HepG2 (cell line): Measurements from ENCODE around the gene SPACDR. TPM values are rescaled to one million over a fixed set of nuclear protein-coding genes. Genes with fewer than 3 reads are reported as not detected.

Experiments
- AGO2 ChIP-seq: fragments of 200-400 bp; formaldehyde crosslinking; optimal IDR thresholded peaks from 2 replicates; pipeline ENCODE3; 2017; ENCODE audit warnings: mild to moderate bottlenecking, low read depth, low read length, moderate library complexity
- GATA4 ChIP-seq: sonication (generic); IDR thresholded peaks from 2 replicates; pipeline ENCODE4 v1.6.1; 2016; ENCODE audit warnings: antibody characterized with exemption, low read depth, borderline replicate concordance
- HBP1 ChIP-seq: IDR thresholded peaks from 2 replicates; pipeline ENCODE4 v1.6.1; 2016; ENCODE audit warnings: low read depth, control low read depth
- HDAC2 ChIP-seq: sonication (generic); formaldehyde crosslinking; IDR thresholded peaks from 2 replicates; pipeline ENCODE4 v1.4.0; 2020; ENCODE audit warnings: missing genetic modification reagents
- HDAC6 ChIP-seq: fragments of 200-600 bp; sonication (generic); IDR thresholded peaks from 2 replicates; pipeline ENCODE4 v1.7.0; 2017; ENCODE audit warnings: mild to moderate bottlenecking, antibody characterized with exemption, low read length, low read depth
- HIVEP1 ChIP-seq: sonication (generic); formaldehyde crosslinking; IDR thresholded peaks from 2 replicates; pipeline ENCODE4 v1.4.0; 2020; ENCODE audit warnings: mild to moderate bottlenecking, missing genetic modification reagents
- KAT8 ChIP-seq: IDR thresholded peaks from 2 replicates; pipeline ENCODE4 v1.6.1; 2016; ENCODE audit warnings: missing genetic modification reagents, missing compliant biosample characterization
- KDM6A ChIP-seq: IDR thresholded peaks from 2 replicates; pipeline ENCODE4 v1.6.1; 2016; ENCODE audit warnings: low read depth
- KLF6 ChIP-seq: IDR thresholded peaks from 2 replicates; pipeline ENCODE4 v1.8.0; 2016; ENCODE audit warnings: missing biosample characterization, missing genetic modification reagents
- MEF2D ChIP-seq: sonication (generic); formaldehyde crosslinking; IDR thresholded peaks from 2 replicates; pipeline ENCODE4 v1.5.1; 2020; ENCODE audit warnings: mild to moderate bottlenecking, missing genetic modification reagents
- MIXL1 ChIP-seq: IDR thresholded peaks from 2 replicates; pipeline ENCODE4 v1.6.1; 2016
- MTA3 ChIP-seq: sonication (generic); formaldehyde crosslinking; IDR thresholded peaks from 2 replicates; pipeline ENCODE4 v1.4.0; 2020; ENCODE audit warnings: missing genetic modification reagents
- NCOA2 ChIP-seq: sonication (generic); formaldehyde crosslinking; IDR thresholded peaks from 2 replicates; pipeline ENCODE4 v1.8.0; 2022; ENCODE audit warnings: inconsistent platforms
- SMYD3 ChIP-seq: sonication (generic); formaldehyde crosslinking; IDR thresholded peaks from 2 replicates; pipeline ENCODE4 v1.8.1; 2023; ENCODE audit warnings: mild to moderate bottlenecking, missing genetic modification reagents
- SRY ChIP-seq: sonication (generic); formaldehyde crosslinking; IDR thresholded peaks from 2 replicates; pipeline ENCODE4 v1.8.0; 2022; ENCODE audit warnings: mild to moderate bottlenecking, missing genetic modification reagents
- ZBTB34 ChIP-seq: sonication (generic); formaldehyde crosslinking; IDR thresholded peaks from 2 replicates; pipeline ENCODE4 v1.8.0; 2022; ENCODE audit warnings: mild to moderate bottlenecking, missing genetic modification reagents
- ZNF44 ChIP-seq: sonication (generic); formaldehyde crosslinking; IDR thresholded peaks from 2 replicates; pipeline ENCODE4 v1.5.1; 2020; ENCODE audit warnings: mild to moderate bottlenecking, missing genetic modification reagents
- ZNF552 ChIP-seq: sonication (generic); formaldehyde crosslinking; IDR thresholded peaks from 2 replicates; pipeline ENCODE4 v1.9.0; 2022; ENCODE audit warnings: missing genetic modification reagents, mild to moderate bottlenecking, borderline replicate concordance
- ZNF7 ChIP-seq: IDR thresholded peaks from 2 replicates; pipeline ENCODE4 v1.6.1; 2016; ENCODE audit warnings: missing biosample characterization, missing genetic modification reagents
- ZNF883 ChIP-seq: sonication (generic); formaldehyde crosslinking; IDR thresholded peaks from 2 replicates; pipeline ENCODE4 v1.5.1; 2020; ENCODE audit warnings: mild to moderate bottlenecking, missing genetic modification reagents; ENCODE audit errors: not compliant biosample characterization
- polyA plus RNA-seq, 8 experiments: library from polyadenylated mRNA; depleted of rRNA in 3 of 8; stranded (reverse) in 7 of 8; unstranded in 1 of 8; fragments of >200 nt; fragmentation: Illumina TruSeq in 4 of 8; extraction: Trizol in 4 of 8; gene quantifications; 2 replicates each; pipeline versions ENCODE4 v1.2.1 to v1.2.3, GENCODE V29; 2011 to 2016; ENCODE audit warnings: low read depth in 4 of 8, missing spikeins in 1 of 8, mixed read lengths in 1 of 8; ENCODE audit not compliant: insufficient read depth in 1 of 8
- total RNA-seq, 5 experiments: library from RNA; depleted of rRNA; stranded (reverse); fragments of >200 nt; fragmentation: Illumina TruSeq; extraction: Trizol; gene quantifications; 2 replicates each; pipeline ENCODE4 v1.2.3, GENCODE V29; 2016; ENCODE audit warnings: low read depth in 1 of 5
- TF ChIP-seq, protein P1 (sequence below): sonication (generic); formaldehyde crosslinking; IDR thresholded peaks from 2 replicates; pipeline ENCODE4 v1.4.0; 2020; ENCODE audit warnings: missing genetic modification reagents, borderline replicate concordance
- TF ChIP-seq, protein P2 (sequence below): IDR thresholded peaks from 2 replicates; pipeline ENCODE4 v1.6.1; 2016
- TF ChIP-seq, protein P3 (sequence below): sonication (generic); formaldehyde crosslinking; IDR thresholded peaks from 2 replicates; pipeline ENCODE4 v1.4.0; 2020; ENCODE audit warnings: missing genetic modification reagents

Gene SPACDR
- total and polyA plus RNA-seq, 2 of the 13 experiments (the other 11 are each of a cell fraction or from before 2014, with no cell fraction given): 0.41 TPM; not detected in 1

DNA sequence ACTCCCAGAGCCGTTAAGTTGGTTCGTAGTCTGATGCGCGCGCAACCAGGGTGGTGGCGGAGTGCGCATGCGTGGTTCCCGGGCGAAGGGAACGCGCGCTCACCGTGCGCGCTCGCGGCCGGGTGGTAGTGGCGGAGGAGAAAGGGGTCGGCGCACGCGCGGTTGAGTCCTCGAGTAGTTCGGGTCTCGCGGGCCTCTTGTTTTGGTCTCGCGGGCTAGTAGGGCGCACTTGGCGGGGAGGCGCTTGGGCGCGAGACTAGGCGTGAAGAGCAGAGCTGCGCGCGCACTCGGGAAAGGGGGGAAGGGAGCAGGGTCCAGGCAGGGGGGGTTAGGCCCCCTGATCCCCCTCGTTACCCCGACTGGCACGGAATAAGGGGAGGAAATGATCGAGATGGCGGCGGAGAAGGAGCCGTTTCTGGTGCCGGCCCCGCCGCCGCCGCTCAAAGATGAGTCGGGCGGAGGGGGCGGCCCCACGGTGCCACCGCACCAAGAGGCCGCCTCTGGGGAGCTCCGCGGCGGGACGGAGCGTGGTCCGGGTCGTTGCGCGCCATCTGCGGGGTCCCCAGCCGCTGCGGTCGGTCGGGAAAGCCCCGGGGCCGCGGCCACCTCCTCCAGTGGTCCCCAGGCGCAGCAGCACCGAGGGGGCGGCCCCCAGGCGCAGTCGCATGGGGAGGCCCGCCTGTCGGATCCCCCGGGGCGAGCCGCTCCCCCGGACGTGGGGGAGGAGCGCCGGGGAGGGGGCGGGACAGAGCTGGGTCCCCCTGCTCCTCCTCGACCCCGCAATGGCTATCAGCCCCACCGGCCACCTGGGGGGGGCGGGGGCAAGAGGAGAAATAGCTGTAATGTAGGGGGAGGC, 34.2 kb downstream of the SPACDR start, which contains the start of gene MEPCE (continued):
- TF ChIP-seq, protein P1, sequence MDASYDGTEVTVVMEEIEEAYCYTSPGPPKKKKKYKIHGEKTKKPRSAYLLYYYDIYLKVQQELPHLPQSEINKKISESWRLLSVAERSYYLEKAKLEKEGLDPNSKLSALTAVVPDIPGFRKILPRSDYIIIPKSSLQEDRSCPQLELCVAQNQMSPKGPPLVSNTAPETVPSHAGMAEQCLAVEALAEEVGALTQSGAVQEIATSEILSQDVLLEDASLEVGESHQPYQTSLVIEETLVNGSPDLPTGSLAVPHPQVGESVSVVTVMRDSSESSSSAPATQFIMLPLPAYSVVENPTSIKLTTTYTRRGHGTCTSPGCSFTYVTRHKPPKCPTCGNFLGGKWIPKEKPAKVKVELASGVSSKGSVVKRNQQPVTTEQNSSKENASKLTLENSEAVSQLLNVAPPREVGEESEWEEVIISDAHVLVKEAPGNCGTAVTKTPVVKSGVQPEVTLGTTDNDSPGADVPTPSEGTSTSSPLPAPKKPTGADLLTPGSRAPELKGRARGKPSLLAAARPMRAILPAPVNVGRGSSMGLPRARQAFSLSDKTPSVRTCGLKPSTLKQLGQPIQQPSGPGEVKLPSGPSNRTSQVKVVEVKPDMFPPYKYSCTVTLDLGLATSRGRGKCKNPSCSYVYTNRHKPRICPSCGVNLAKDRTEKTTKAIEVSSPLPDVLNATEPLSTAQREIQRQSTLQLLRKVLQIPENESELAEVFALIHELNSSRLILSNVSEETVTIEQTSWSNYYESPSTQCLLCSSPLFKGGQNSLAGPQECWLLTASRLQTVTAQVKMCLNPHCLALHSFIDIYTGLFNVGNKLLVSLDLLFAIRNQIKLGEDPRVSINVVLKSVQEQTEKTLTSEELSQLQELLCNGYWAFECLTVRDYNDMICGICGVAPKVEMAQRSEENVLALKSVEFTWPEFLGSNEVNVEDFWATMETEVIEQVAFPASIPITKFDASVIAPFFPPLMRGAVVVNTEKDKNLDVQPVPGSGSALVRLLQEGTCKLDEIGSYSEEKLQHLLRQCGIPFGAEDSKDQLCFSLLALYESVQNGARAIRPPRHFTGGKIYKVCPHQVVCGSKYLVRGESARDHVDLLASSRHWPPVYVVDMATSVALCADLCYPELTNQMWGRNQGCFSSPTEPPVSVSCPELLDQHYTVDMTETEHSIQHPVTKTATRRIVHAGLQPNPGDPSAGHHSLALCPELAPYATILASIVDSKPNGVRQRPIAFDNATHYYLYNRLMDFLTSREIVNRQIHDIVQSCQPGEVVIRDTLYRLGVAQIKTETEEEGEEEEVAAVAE (CRISPR knock-in tag): no peak
- no peak for TF ChIP-seq HIVEP1
- no peak for TF ChIP-seq HDAC6
- 0 out of 2 replicates have a peak, but pooled peaks have one; percentile 42 for TF ChIP-seq ZNF552 (CRISPR knock-in tag)
- no peak; the same call in none of the 2 replicates for TF ChIP-seq KAT8 (CRISPR knock-in tag)
- no peak for TF ChIP-seq MTA3 (CRISPR knock-in tag)
- TF ChIP-seq MEF2D (CRISPR knock-in tag): no peak
- TF ChIP-seq MIXL1: no peak
- TF ChIP-seq SMYD3 (CRISPR knock-in tag): no peak
- no peak for TF ChIP-seq NCOA2 (CRISPR knock-in tag)
- TF ChIP-seq HDAC2 (CRISPR knock-in tag): no peak
- no peak for TF ChIP-seq KDM6A (CRISPR knock-in tag)
- TF ChIP-seq ZBTB34: no peak
- no peak; the same call in 1 of the 2 replicates for TF ChIP-seq HBP1
- TF ChIP-seq, protein P2, sequence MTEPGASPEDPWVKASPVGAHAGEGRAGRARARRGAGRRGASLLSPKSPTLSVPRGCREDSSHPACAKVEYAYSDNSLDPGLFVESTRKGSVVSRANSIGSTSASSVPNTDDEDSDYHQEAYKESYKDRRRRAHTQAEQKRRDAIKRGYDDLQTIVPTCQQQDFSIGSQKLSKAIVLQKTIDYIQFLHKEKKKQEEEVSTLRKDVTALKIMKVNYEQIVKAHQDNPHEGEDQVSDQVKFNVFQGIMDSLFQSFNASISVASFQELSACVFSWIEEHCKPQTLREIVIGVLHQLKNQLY (CRISPR knock-in tag): no peak
- no peak for TF ChIP-seq ZNF44 (CRISPR knock-in tag)
- no peak for TF ChIP-seq GATA4
- peak; percentile 45 for TF ChIP-seq ZNF883 (CRISPR knock-in tag)
- peak; percentile 94 for TF ChIP-seq AGO2
- no peak for TF ChIP-seq ZNF7
- TF ChIP-seq, protein P3, sequence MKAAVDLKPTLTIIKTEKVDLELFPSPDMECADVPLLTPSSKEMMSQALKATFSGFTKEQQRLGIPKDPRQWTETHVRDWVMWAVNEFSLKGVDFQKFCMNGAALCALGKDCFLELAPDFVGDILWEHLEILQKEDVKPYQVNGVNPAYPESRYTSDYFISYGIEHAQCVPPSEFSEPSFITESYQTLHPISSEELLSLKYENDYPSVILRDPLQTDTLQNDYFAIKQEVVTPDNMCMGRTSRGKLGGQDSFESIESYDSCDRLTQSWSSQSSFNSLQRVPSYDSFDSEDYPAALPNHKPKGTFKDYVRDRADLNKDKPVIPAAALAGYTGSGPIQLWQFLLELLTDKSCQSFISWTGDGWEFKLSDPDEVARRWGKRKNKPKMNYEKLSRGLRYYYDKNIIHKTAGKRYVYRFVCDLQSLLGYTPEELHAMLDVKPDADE: no peak
- no peak for TF ChIP-seq SRY (CRISPR knock-in tag)
- TF ChIP-seq KLF6 (CRISPR knock-in tag): no peak
